GM18502 (cell line): ENCODE measurements around the gene ANG.
"Not testable (repeated sequence)": the region's sequence is repeated elsewhere in the genome, so short reads cannot be mapped to it uniquely, and the experiment has no call there.

Experiments used
- ATAC-seq: cut with Tn5 transposase; IDR thresholded peaks from one replicate; pipeline ENCODE4 v1.9.1; 2021; ENCODE audit warnings: mild to moderate bottlenecking; ENCODE audit not compliant: unreplicated experiment, poor library complexity

Gene ANG

GRCh38 chr14:20688167-20688839 lies at the start of gene ANG:
TSS of gene ANG (plus strand) at chr14:20688764. CDS start at chr14:20693565, 4,801 bp downstream.
- ATAC-seq: no peak

GRCh38 chr14:20641591-20641990 lies 47.0 kb upstream of the ANG start, which contains the start of gene OR6S1:
TSS of gene OR6S1 (minus strand) at chr14:20641691. CDS start at chr14:20641691, 0 bp downstream.
- no peak for ATAC-seq

GRCh38 chr14:20642182-20642581 lies 46.4 kb upstream of the ANG start:
- no peak for ATAC-seq

- not testable (repeated sequence) for ATAC-seq
Observed at GRCh38 chr14:20642755-20643154, 45.8 kb upstream of the ANG start.

- no peak for ATAC-seq
Observed at GRCh38 chr14:20644520-20644919, 44.0 kb upstream of the ANG start.

GRCh38 chr14:20645481-20645880 lies 43.1 kb upstream of the ANG start:
- no peak for ATAC-seq

GRCh38 chr14:20652996-20653975 lies 35.3 kb upstream of the ANG start:
- peak; percentile 52 for ATAC-seq

GRCh38 chr14:20655851-20656250 lies 32.7 kb upstream of the ANG start:
- no peak for ATAC-seq

- no peak for ATAC-seq
Observed at GRCh38 chr14:20656274-20656673, 32.3 kb upstream of the ANG start.

GRCh38 chr14:20657216-20658211 lies 31.1 kb upstream of the ANG start:
- no peak for ATAC-seq

GRCh38 chr14:20658246-20658645 lies 30.3 kb upstream of the ANG start:
- ATAC-seq: no peak

- no peak for ATAC-seq
Observed at GRCh38 chr14:20659336-20659735, 29.2 kb upstream of the ANG start.

- no peak for ATAC-seq
Observed at GRCh38 chr14:20659813-20660395, 28.7 kb upstream of the ANG start.

- no peak for ATAC-seq
Observed at GRCh38 chr14:20661197-20661596, 27.4 kb upstream of the ANG start.

- ATAC-seq: peak; percentile 68
Observed at GRCh38 chr14:20662968-20663732, 25.4 kb upstream of the ANG start.

GRCh38 chr14:20666400-20666961 lies 22.1 kb upstream of the ANG start:
- ATAC-seq: not testable (repeated sequence)

GRCh38 chr14:20667957-20668356 lies 20.6 kb upstream of the ANG start:
- ATAC-seq: peak; percentile 81

GRCh38 chr14:20668969-20669368 lies 19.6 kb upstream of the ANG start:
- ATAC-seq: no peak
